MG63 (cell line): Measurements from ENCODE around the gene SVIL. TPM values are rescaled to one million over a fixed set of nuclear protein-coding genes. Genes with fewer than 3 reads are reported as not detected.
A peak's percentile ranks its signal among the peaks of the same experiment; 100 is the strongest.
"Not testable (repeated sequence)": the region's sequence is repeated elsewhere in the genome, so short reads cannot be mapped to it uniquely, and the experiment has no call there.

Experiments
- DNase-seq: peaks from one replicate; pipeline ENCODE4 v3.0.0-alpha.2; 2020
- H3K27me3 ChIP-seq: fragments of 250-450 bp; sonication (Bioruptor Pico); 2 replicates; pipeline ENCODE4 v1.5.1; 2020; ENCODE audit warnings: mild to moderate bottlenecking, moderate library complexity
- H3K36me3 ChIP-seq: fragments of 250-450 bp; sonication (Bioruptor Pico); 2 replicates; pipeline ENCODE4 v1.5.1; 2020; ENCODE audit warnings: mild to moderate bottlenecking, moderate library complexity
- H3K4me3 ChIP-seq: fragments of 250-450 bp; sonication (Bioruptor Pico); 2 replicates; pipeline ENCODE4 v1.5.1; 2020; ENCODE audit warnings: mild to moderate bottlenecking, moderate library complexity
- H3K9me3 ChIP-seq: fragments of 250-450 bp; sonication (Bioruptor Pico); 2 replicates; pipeline ENCODE4 v1.5.1; 2020; ENCODE audit warnings: mild to moderate bottlenecking, moderate library complexity
- total RNA-seq: library from RNA; depleted of rRNA; stranded (reverse); fragments of >200 nt; shearing (Covaris generic); gene quantifications from 2 replicates; pipeline ENCODE4 v1.2.3, GENCODE V29; 2014; ENCODE audit warnings: low replicate concordance

Gene SVIL
- total RNA-seq, 1 experiment from 2014 or later, result 5.6 TPM

- H3K27me3 ChIP-seq, H3K9me3 ChIP-seq, H3K4me3 ChIP-seq, H3K36me3 ChIP-seq, DNase-seq: not testable (repeated sequence)
Observed at GRCh38 chr10:29487032-29487883, 147.5 kb downstream of the SVIL start.

DNA sequence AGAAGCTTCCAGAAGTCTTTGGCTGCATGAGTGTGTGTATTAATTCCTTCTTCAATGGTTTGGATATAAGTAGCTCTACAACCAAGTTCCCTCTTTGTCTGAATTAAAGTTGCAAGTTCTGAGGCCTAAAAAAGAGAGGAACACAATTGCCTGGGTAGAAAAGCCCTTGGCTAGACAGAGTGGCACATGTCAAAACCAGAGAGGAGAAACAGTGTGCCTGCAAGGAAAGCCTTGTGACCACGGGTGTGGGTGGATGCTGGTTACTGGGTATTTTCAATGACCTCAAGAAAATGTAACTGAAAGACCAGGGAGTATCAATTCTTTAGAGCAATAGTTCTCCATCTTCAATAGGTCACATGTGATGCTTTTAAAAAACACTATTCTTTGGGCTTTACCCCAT, 148.3 kb downstream of the SVIL start:
- Histone ChIP-seq H3K27me3 (no peaks in the 10 kb centered on the region), H3K9me3 (no peaks in the 10 kb centered on the region), H3K36me3 (no peaks in the 10 kb centered on the region), H3K4me3 (no peak overlapping the region)
- no peak for DNase-seq

DNA sequence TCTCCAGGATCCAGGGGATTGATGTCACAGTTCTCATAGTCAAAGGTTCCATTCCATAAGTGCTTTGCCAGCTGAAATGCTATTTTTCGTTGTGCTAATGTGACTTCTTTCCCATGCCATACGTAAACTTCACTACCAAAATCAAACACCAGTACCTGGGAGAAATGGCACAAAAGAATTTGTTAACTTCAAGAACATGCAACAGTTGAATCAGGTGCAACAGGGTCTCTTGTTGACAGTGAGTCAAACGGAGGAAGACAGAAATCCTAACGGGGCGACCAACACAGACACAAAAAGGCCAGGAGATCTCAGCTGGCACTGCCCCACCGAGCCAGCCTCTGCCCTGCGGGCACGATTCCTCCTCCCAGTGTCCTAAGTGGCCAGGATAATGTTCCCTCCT, 150.1 kb downstream of the SVIL start:
- H3K4me3 ChIP-seq, H3K36me3 ChIP-seq, H3K27me3 ChIP-seq, DNase-seq, H3K9me3 ChIP-seq: not testable (repeated sequence)

DNA sequence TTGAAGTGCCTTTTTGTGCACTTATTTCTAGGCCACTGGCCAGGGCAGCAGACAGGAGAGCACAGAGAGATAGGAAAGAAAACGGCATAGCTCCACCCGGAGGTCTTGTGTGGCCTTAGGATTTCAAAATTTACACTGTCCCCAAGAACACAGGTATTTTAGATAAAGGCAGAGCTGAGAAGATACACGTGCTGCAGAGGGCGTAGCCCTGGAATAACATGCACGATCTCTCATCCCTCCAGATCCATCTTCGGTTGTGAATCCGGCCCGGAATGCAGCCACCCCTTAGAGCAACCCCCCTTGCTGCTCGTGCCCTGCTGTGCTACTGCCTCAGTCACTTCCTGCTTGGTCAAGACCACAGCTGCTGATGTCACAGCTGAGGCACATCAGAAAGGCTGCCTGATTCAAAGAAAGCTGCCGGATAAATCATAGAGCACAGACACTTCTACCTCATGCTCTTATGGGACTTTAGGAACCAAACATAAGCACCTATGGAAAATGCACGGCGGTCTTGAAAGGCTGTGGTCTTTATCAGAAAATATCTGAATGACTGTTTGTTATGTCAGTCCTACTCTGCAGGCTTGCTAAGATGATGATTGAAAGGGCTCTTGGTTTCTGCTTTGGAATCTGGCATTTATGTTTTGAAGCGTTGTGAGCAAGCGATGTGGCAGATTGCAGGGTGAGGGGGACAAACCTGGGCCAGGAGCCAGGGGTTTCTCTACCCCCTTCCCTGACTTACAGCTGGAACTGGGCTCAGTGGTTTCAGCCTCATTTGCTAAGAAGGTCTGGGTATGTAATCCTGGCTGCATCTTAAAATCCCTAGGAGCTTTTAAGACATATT, 152.0 kb downstream of the SVIL start:
- no peaks in the 10 kb centered on the region for H3K9me3 ChIP-seq
- H3K27me3 ChIP-seq, result no peaks in the 10 kb centered on the region
- H3K36me3 ChIP-seq, result no peaks in the 10 kb centered on the region; the same call in 1 of the 2 replicates
- peak; percentile 29 for DNase-seq
- H3K4me3 ChIP-seq, result no peak overlapping the region

- no peaks in the 10 kb centered on the region for H3K27me3 ChIP-seq
- H3K36me3 ChIP-seq, result no peaks in the 10 kb centered on the region; the same call in 1 of the 2 replicates
- no peaks in the 10 kb centered on the region for H3K9me3 ChIP-seq
- DNase-seq, result no peak
- H3K4me3 ChIP-seq, result no peak overlapping the region
Observed at GRCh38 chr10:29481906-29482440, 152.8 kb downstream of the SVIL start.

DNA sequence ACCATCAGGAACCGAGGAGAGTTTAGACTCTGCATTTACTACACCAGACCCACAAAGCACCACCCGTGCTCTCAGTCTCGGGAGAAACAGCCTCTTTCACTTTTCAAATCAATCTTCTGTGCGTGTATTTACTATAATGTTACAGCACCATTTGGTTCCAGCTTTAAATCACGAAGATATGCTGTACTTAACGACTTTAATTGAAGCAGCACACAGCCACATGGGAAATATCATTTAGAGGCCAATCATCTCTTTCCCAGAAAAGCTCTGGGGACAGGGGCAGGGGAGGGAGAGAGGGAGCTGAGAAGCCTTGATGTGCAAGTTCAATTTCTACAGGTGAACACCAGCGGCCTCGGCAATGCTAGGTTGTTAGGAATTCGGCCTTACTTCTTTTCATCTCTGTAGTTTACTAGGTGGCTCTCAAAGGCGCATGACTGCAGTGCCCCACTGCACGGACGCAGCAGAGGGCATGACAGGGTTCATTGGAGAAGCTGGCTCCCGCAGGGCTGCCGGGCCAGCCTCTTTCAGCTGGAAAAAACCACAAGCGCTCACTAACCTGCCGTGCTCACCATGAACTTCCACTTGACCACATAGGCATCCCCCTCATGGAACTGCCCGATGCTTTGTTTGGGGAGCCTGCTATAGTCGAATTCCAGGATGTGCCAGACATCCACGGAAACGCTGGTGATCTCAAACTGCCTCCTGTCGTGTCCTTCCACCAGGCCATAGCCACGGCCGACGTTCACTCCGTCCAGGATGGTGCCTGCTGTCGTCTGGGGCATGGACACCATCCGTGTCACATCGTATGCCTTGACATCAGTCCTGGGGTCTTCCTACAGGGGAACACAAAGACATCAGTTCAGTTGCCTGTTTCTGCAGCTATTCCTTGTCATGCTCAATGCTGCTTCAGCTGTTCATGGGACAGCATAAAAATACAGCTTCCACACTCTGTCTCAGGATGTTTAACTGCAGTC, 154.5 kb downstream of the SVIL start:
- H3K4me3 ChIP-seq, result no peak overlapping the region
- no peaks in the 10 kb centered on the region for H3K9me3 ChIP-seq
- H3K27me3 ChIP-seq, result no peaks in the 10 kb centered on the region
- no peak for DNase-seq
- H3K36me3 ChIP-seq, result no peaks in the 10 kb centered on the region; the same call in 1 of the 2 replicates

- no peaks in the 10 kb centered on the region for H3K9me3 ChIP-seq
- no peaks in the 10 kb centered on the region for H3K27me3 ChIP-seq
- no peaks in the 10 kb centered on the region; the same call in 1 of the 2 replicates for H3K36me3 ChIP-seq
- DNase-seq, result no peak
- H3K4me3 ChIP-seq, result no peak overlapping the region
Observed at GRCh38 chr10:29479081-29479925, 155.5 kb downstream of the SVIL start.

DNA sequence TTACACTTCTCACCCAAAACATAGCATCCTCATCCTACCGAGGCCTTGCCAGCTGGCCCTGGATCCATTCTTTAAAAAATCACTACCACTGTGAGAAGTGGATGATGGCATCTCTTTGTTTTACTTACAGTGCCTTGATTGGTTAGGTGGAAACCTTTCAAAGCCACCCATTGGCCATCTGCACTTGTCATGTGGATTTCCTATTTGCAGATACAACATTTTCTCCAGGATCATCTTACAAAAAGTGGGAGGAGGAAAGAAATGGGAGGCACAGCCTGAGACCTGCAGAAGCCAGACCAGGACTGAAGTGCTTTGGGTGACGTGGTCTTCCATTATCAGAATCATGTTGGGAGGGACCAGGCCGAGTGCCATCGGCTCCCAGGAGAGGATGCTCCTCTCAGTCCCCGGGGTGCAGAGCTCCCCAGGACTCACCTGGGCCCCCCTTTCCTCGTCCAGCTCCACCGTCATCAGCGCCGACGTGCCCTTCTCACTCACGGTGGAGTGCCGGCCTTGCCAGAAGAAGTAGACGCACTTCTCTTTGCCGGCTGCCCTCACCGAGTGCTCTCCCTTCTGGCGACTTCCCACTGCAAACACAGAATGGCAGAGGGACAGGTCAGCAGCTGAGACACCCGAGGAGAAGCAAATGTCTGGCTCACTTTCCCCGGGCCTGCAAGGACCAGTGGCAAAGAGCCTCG, 161.2 kb downstream of the SVIL start:
- Histone ChIP-seq H3K4me3 (no peak overlapping the region), H3K27me3 (no peaks in the 10 kb centered on the region), H3K36me3 (peaks cover 4% of the 10 kb centered on the region; the same call in 1 of the 2 replicates), H3K9me3 (no peaks in the 10 kb centered on the region)
- no peak for DNase-seq

GRCh38 chr10:29473087-29473356, 161.7 kb downstream of the SVIL start:
- H3K4me3 ChIP-seq, result no peak overlapping the region
- H3K27me3 ChIP-seq, result no peaks in the 10 kb centered on the region
- H3K36me3 ChIP-seq, result peaks cover 4% of the 10 kb centered on the region; the same call in 1 of the 2 replicates
- H3K9me3 ChIP-seq, result no peaks in the 10 kb centered on the region
- DNase-seq, result no peak

GRCh38 chr10:29472301-29473086, 162.3 kb downstream of the SVIL start:
- Histone ChIP-seq H3K9me3 (no peaks in the 10 kb centered on the region), H3K27me3 (no peaks in the 10 kb centered on the region), H3K4me3 (no peak overlapping the region), H3K36me3 (peaks cover 4% of the 10 kb centered on the region)
- DNase-seq, result no peak

GRCh38 chr10:29471544-29471859, 163.3 kb downstream of the SVIL start:
- no peak for DNase-seq
- H3K36me3 ChIP-seq, result peaks cover 4% of the 10 kb centered on the region
- H3K9me3 ChIP-seq, result no peaks in the 10 kb centered on the region

GRCh38 chr10:29470843-29471543, 163.8 kb downstream of the SVIL start:
- Histone ChIP-seq H3K27me3 (no peaks in the 10 kb centered on the region), H3K36me3 (peaks cover 4% of the 10 kb centered on the region), H3K9me3 (no peaks in the 10 kb centered on the region), H3K4me3 (no peak overlapping the region)
- no peak for DNase-seq

More at GRCh38 chr10:29471544-29471859, 163.3 kb downstream of the SVIL start:
- H3K27me3 ChIP-seq, result no peaks in the 10 kb centered on the region
- no peak overlapping the region for H3K4me3 ChIP-seq

DNA sequence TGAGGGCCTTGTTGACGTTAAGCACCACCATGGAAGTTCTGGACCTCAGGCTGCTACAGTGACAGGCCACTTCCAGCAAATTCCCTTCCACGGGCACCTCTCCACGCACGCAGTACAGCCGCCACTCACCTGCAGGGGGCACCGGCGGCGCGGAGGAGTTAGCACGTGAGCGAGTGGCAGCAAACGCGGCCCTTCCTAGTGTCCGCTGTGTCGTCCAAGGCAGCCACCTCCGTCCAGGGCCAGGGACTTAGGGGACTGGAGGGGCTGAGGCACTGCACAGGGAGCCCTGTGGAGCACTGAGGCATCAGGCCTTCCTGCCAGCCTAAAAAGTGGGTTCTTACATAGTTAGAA, 164.4 kb downstream of the SVIL start:
- peaks cover 4% of the 10 kb centered on the region for H3K36me3 ChIP-seq
- no peak overlapping the region for H3K4me3 ChIP-seq
- DNase-seq, result no peak
- H3K9me3 ChIP-seq, result no peaks in the 10 kb centered on the region
- H3K27me3 ChIP-seq, result no peaks in the 10 kb centered on the region
